ENCODE measurements around the gene CXCL10.
"Not testable (repeated sequence)": the region's sequence is repeated elsewhere in the genome, so short reads cannot be mapped to it uniquely, and the experiment has no call there.

Gene CXCL10

GRCh38 chr4:76028350-76028765, 5.1 kb upstream of the CXCL10 start:
- no peak for DNase-seq (ENCODE audit: low read depth)

DNA sequence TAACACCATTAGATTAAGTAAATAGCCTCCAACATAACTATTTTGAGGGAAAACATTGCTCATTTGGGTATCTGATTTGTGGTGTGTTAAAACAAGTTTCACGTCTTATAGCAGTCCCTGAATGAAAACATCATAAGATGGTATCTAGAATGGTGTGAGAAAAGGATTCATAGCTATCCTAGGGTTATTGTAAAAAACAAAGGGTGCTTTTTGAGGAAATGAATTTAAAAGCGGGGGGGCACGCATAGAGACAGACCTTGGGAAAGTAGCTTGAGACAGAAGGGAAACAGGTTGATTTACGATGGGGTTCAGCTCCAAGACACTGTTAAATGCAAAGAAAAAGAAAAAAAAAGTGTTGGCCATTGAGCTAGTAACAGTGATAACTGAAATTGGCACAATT, 768 bp upstream of the CXCL10 start:
- no peak for DNase-seq (ENCODE audit: low read depth)

DNA sequence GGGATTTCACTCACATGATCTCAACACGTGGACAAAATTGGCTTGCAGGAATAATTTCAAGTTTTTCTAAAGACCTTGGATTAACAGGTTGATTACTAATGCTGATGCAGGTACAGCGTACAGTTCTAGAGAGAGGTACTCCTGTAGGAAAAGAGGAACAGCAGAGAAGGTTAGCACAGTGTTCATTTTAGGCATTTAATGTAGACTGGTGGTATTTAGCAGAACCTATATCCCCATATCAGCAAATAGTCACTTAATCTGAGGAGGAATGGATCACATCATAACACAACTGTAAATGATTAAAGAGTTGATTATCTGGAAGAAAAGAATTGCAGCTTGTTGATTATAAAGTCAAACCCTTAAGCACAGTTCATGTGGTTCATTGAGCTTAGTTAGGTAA, 620 bp downstream of the CXCL10 start:
- no peak for DNase-seq (ENCODE audit: low read depth)

GRCh38 chr4:76022031-76022430, 1.3 kb downstream of the CXCL10 start:
- no peak for DNase-seq (ENCODE audit: low read depth)

GRCh38 chr4:76017056-76017686, 6.1 kb downstream of the CXCL10 start:
- no peak for DNase-seq (ENCODE audit: low read depth)

DNA sequence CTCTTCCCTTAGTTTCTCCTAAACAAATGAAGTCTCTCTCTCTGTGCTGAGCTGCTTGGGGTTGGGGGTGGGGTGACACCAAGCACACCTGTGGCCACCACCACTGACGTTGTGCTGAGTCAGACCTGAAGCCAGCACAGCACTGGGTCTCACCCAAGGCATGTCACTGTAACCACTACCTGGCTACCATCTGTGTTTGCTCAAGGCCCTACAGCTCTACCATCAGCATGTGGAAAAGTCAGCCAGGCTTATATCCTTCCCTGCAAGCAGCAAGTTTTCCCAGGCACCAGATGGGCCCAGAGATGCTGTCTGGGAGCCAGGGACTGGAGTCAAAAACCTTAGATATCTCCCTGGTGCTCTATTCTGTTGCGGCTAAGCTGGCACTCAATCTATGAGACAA, 6.9 kb downstream of the CXCL10 start:
- DNase-seq (ENCODE audit: low read depth), result no peak

GRCh38 chr4:76013540-76013939, 9.8 kb downstream of the CXCL10 start:
- no peak for DNase-seq (ENCODE audit: low read depth)

- no peak for DNase-seq (ENCODE audit: low read depth)
These were observed 10.9 kb downstream of the CXCL10 start for GRCh38 chr4:76012388-76012801.

DNA sequence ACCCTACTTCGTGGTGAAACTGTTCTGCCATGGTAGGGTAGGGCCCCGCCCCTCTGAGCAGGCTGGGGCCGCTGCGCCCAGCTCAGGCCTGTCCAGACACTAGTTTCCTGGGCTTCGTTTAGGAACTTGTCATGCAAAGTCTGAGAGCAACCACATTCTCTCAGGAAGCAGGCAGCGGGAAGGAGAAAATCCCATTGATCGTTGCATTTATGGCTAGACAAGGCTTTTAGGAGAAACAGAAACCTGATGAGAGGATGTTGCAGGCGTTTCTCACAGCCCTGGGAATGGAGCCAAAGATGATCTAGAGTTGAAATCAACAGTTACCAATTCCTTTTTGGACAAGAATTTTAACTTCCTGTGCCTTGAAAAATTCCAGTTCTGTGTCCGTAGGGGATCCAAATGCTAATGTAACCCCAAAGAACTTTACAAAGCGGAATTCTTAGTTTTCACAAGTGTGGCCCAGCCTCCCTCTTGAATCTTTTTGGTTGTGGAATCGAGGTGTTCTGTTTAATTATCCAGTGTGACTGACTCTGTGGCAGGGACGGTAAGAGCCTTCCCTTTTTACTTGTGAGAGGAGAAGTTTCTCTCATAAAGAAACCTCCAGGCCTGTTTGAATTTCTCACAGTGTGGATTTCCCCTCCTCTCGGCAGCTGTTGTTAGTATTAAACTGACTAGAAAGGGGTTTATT, 11.5 kb downstream of the CXCL10 start:
- no peak for DNase-seq (ENCODE audit: low read depth)

- no peak for DNase-seq (ENCODE audit: low read depth)
These were observed 12.2 kb downstream of the CXCL10 start for GRCh38 chr4:76011018-76011670.

DNA sequence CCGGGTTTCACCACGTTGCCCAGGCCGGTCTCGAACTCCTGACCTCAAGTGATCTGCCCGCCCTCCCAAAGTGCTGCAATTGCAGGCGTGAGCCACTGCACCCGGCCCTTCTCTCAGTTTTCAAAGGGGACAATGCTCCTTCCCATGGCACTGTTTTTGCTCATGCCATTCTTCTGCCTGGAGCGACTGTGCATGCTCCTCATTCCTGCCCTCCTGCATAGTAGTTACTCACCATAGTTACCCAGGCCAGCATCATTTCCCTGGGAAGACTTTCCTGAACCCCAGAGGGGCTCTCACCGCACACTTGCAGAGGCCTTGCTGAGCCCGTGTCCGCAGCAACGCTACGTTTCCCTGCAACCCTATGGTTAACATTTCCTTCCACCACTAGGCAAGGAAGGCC, 12.7 kb downstream of the CXCL10 start:
- DNase-seq (ENCODE audit: low read depth), result no peak

- DNase-seq (ENCODE audit: low read depth), result no peak
These were observed 14.0 kb downstream of the CXCL10 start for GRCh38 chr4:76009311-76009710.

- no peak for DNase-seq (ENCODE audit: low read depth)
These were observed 16.0 kb downstream of the CXCL10 start, which contains the start of gene CXCL9 for GRCh38 chr4:76007089-76007862. TSS of gene CXCL9 (minus strand) at chr4:76007509. CDS start at chr4:76007449, 60 bp downstream.

GRCh38 chr4:76003620-76004019, 19.7 kb downstream of the CXCL10 start:
- DNase-seq (ENCODE audit: low read depth), result no peak

- DNase-seq (ENCODE audit: low read depth), result no peak
These were observed 20.3 kb downstream of the CXCL10 start for GRCh38 chr4:76003035-76003434.

GRCh38 chr4:76002176-76002575, 21.1 kb downstream of the CXCL10 start:
- no peak for DNase-seq (ENCODE audit: low read depth)

GRCh38 chr4:76001700-76002099, 21.6 kb downstream of the CXCL10 start:
- no peak for DNase-seq (ENCODE audit: low read depth)

DNA sequence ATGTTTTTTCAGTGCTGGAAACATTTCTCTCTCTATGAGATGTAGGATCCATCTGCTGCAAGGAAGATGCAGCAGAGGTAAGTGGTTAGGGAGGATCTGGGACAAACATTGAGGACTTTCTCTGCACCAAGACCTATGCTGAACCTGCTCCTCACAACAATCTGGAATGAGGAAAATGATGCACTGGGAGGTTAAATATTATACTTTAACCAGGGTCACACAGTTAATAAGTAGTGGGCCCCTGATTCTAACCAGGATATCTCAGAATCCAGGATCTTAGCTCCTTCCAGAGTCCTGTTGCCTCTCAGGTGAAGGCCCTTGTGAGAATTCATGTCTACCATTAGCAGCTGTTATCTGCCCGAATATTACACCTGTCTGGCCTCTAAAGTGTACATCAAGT, 23.0 kb downstream of the CXCL10 start:
- no peak for DNase-seq (ENCODE audit: low read depth)

GRCh38 chr4:75998525-75999147, 24.7 kb downstream of the CXCL10 start:
- DNase-seq (ENCODE audit: low read depth), result not testable (repeated sequence)

DNA sequence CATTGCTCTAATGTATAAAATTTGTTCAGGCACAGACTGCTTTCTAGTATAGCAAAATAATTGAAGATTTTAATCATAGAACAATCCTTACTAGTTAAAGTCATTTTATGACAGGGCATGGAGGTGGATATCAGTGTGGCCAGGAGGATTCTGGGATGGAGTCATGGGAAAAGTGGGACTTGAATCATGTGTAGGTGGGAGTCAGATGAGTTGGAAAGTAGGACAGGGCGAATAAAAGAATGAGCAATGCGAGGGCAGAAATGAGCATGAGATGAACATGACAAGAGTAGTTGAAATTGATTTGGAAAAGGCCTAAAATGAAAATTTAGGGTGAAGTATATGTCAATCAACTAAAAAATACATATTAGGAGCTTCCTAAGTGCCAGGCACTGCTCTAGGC, 25.4 kb downstream of the CXCL10 start:
- DNase-seq (ENCODE audit: low read depth), result no peak

DNA sequence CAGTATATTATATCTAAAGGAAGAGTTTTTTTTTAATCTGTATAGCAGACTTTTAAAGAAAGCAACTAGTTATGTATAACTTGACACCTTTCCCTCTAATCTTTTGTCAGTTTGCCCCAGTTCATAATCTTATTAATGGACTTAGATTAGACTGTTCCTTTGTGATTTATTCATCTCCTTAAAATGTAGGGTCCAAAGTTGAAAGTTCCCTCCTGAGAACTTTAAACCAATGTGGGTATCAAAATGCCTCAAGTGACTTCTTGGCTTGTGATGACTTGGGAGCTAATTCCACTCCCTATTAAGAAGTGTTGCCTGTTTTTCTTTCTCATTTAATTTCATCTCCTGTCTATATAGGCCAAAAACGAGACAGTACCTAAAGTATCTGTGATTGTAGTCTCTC, 26.2 kb downstream of the CXCL10 start:
- no peak for DNase-seq (ENCODE audit: low read depth)

GRCh38 chr4:75995727-75996126, 27.6 kb downstream of the CXCL10 start:
- DNase-seq (ENCODE audit: low read depth), result no peak

All from CMK (cell line).